HG03469 (cell line): ENCODE data around the gene TAS2R16.

Experiments used
- ATAC-seq: cut with Tn5 transposase; IDR thresholded peaks from one replicate; pipeline ENCODE4 v1.9.1; 2021; ENCODE audit warnings: mild to moderate bottlenecking, moderate library complexity, moderate number of reproducible peaks; ENCODE audit not compliant: unreplicated experiment

The TAS2R16 gene, protein sequence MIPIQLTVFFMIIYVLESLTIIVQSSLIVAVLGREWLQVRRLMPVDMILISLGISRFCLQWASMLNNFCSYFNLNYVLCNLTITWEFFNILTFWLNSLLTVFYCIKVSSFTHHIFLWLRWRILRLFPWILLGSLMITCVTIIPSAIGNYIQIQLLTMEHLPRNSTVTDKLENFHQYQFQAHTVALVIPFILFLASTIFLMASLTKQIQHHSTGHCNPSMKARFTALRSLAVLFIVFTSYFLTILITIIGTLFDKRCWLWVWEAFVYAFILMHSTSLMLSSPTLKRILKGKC

DNA sequence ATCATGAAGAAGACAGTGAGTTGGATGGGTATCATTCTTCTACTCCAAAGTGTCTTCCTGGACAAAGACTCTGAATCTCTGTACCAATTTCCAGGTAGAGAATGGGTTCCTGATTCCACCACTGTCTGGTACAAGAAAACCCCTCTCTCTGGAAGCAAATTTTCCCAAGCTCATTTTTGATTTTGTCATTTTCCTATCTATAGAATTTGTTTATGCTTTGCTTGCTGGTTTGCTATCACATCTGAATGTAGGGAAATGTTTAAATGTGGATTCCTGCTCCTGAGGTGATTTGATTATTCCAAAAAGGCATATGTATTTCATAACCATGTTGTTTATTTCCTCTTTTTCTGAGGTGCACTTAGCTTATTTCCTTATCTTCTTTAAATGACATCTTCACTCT is at the start of gene TAS2R16:
TSS of gene TAS2R16 (minus strand) at position 101 of the 400 bp plus-strand sequence. CDS start at position 35, 66 bp downstream.
- no peak for ATAC-seq

DNA sequence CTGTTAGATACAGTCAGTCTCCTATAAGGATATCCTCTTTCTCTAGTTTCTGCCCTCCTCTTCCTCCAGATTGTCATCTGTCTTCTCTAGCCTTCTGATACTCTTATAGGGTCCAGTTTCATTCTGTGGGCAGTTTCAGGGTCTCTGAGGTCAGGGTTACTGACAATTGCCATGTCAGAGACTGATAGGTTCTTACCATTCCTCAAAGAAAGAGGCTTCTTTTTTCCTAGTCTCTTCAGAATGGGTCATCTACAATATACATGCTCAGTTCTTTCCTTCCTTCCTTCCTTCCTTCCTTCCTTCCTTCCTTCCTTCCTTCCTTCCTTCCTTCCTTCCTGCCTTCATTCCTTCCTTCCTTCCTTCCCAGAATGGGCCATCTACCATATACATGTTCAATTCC is 48.1 kb upstream of the TAS2R16 start:
- ATAC-seq = no peak

DNA sequence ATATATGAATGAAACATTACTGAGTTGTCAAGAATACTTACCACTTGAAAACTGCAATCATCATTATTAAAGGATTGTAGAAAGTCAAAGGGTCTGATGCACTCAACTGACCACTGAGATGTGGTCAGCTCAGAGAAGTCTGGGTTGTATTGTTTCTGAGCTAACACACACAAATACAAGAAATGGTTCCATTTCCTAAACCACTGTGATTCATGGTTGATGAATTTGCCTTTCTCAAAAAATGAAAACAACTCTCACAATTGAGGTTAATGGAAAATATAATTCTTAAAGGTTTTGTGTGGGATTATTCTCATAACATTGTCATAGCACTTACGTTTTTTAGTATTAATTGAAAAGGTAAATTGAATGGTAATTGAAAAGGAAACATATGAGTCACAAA is 45.6 kb upstream of the TAS2R16 start:
- ATAC-seq = no peak

DNA sequence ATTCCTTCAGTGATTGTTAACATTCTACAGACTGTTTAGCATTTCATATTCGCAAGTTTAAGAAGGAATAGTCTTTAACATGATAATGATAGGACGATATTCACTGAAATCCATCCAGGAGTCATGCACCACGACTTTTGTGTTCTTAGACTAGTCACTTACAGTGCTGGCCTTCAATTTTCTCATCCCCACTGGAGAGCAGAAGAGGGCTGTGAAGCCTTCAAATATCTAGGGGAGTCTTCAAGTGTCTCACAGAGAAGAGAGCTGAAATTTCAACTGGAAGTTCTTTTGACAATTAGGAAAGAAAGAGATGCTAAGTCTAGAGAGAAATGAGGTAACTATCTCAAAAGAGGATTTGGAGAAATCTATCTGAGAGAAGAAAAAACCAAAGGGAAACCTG is 43.8 kb upstream of the TAS2R16 start:
- ATAC-seq = no peak

DNA sequence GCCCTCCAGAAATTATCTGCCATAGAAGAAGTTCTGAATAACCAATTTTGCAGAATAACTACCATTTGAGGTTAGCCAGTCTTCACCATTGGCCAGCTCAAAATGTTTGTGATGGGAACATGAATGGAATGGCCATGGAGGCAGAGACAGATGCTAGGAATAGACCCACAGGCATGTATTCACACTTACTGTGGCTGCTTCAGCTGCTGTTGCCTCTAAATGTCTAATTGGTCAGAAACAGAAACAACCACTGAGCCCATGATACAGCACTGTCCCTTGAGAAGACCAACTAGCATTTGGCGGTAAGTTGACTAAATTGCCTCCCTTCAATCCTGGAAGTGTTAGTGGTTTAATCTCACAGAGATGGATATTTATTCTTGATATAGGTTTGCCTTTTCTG is 38.6 kb upstream of the TAS2R16 start:
- no peak for ATAC-seq

DNA sequence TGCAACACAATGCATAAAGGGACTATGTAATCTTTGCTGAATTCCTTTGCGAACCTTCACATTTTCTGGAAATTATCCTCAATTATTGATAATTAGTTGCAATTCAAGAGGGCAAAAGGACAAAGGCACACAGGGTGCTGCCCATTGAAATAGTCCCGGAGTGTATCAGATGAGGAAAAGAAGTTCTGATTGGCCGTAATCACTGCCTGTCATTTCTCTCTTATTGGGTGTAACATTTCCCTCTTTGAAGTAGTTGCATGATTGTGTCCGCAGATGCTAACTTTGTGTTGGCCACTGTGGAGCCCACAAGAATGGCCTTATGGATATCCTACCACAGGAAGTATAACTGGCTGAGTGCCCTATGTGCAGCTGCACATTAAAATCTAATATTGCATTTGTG is 35.1 kb upstream of the TAS2R16 start:
- ATAC-seq = no peak

DNA sequence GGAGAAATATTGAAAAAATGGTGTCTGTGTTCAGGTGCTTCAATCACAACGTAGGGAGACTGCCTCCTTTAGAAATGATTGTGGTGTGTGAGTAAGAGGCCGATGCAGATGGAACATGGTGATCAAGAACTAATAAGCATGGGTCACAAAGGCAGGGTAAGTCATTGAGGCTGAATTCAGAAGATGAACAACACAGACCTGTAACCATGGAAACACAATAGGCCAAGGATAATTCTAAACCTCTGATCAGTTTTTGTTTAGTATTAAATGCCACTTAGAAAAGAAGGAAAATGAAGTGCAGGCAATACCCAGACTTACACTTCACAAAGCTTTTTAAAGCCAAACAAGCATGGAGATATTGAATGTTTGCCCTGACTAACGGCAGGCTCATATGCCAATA is 32.8 kb upstream of the TAS2R16 start:
- ATAC-seq = no peak

DNA sequence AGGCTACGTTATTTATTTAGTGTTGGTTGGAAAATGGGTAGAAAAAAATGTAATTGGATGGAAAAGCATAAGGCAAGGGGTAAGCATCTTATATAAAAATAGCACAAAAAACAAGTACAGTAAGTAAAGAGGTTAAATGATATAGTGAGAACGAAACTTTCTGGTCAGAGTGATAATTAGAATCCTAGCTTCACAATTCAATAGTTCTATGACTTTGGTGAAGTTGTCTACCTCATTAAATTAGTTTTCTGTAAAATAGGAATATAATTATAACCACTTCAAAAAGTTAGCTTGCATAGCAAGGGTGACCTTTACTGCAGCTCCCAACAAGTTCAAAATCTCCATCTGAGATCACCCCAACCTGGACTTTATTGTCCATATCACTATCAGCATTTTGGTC is 30.8 kb upstream of the TAS2R16 start:
- ATAC-seq = no peak

DNA sequence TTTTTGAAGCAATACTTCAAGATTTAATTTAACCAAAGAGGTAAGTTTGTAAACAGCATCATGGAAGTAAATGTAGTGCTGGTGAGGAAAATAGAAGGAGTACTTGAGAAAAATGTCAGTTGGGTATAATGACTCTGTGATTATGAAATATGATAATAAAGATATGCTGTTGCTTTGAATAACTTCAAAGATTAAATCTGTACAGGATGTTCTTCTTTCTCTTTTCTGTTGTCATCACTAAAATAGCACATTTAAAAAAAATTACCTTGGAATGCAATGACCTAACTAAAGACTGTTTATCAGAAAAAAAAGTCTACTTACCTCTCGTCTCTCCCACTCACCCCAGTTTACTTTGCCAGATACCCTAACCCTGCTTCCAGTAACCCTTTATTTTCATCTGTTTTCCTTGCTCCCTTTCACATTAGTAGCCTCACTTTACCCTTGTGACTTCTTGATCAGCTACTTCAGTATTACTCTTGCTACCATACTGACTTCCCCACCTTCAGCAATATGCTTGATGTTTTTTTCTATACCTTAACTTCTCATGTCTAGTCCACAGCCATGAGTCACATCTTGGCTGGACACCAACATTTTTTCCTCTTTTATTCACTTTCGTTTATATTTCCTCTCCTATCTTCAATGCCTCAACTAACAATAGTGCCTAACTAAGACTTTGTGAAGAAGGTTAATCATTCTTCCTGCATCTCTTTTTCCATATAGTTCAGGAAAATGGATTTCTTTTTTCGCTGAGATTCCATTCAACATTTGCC is 29.7 kb upstream of the TAS2R16 start:
- no peak for ATAC-seq

DNA sequence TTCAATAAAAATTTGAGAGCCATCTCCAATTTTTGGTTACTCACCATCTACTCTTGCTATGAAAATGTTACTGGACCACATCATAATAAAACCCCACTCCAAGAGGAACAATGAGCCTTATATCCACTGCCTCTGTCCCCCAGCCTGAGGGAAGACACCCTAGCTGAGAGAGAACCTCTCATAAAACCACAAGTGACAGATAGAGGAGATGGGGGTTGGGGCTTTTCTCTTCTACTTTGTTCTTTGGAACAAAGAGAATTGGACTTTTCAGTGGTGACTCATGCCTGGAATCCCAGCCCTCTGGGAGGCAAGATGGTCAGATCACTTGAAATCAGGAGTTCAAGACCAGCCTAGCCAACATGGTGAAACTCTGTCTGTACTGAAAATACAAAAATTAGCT is 27.6 kb upstream of the TAS2R16 start:
- no peak for ATAC-seq

DNA sequence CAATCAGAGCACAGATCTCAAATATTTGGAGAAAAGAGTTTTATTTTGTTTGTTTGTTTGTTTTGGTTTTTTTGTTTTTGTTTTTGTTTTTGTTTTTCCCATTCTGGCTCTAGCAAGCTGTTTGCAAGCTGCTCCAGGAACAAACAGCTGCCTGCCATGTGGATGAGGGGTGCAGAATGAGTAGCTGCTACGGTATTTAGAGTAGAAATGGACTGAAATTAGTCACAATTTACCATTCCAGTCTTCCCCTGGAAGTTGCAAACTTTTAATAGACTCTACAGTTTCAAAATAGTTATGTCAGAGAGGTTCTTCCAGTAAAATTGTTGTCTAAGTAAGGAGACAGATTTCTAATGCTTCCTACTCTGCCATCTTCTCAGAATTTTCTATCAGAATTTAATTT is 27.1 kb upstream of the TAS2R16 start:
- no peak for ATAC-seq

DNA sequence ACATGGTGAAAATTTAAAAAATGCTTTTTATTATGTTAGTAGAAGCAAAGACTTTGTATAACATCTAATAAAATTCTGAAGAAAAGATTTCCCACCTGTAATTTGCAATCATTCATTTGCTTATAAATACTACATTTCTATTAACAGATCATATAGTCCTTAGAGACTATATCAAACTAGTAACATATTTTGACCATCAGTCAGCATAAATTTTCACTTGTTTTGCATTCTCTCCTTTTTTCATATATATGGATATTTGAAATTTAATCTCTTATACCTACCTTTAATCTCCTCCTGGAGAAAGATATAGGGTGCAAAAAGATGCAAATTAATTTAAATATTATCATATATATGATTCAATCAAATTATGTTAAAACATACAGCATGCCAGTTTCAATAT is 16.9 kb upstream of the TAS2R16 start:
- no peak for ATAC-seq

DNA sequence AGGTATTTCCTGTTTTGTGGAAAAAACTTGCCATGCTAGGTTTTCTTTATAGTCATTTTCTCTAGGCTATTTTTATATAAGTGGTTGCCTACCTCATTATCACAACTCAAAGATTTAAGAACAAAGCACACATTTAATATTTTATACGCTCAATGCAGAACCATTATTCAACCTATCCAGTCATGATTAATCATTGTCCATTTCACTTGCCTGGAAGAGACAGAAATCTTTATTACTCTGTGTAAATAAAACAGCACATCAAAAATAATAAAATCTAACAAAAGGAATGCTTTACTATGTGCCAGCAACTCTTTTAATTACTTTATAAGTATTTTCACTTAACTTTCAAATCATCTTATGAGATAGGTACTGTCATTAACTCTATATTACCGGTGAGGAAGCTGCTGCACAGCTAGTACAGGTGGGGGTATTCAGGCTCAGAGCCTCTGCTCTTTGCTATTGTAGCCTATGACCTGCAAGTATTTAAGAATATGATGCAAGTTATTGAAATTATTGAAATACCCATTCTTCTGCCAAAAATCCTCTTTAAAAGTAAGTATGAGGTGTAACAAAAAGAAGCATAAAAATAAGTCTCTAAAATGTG is 16.4 kb upstream of the TAS2R16 start:
- ATAC-seq = no peak

DNA sequence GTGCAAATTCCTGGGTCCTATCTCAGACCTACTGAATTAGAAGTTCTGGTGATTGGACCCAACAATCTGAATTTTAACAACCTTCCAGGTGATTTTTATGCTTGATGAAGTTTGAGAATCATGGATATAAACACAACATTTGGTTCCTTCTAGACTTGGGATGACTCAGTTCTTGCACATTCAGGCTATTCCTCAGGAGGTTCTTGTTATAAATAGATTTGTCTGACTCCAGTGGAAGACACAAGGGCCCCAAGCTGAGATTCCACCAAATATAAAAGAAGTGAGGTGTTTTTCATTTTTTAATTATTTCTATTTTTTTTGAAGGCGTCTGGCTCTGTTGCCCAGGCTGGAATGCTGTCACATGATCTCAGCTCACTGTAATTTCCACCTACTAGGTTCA is 9.4 kb upstream of the TAS2R16 start:
- ATAC-seq = no peak

DNA sequence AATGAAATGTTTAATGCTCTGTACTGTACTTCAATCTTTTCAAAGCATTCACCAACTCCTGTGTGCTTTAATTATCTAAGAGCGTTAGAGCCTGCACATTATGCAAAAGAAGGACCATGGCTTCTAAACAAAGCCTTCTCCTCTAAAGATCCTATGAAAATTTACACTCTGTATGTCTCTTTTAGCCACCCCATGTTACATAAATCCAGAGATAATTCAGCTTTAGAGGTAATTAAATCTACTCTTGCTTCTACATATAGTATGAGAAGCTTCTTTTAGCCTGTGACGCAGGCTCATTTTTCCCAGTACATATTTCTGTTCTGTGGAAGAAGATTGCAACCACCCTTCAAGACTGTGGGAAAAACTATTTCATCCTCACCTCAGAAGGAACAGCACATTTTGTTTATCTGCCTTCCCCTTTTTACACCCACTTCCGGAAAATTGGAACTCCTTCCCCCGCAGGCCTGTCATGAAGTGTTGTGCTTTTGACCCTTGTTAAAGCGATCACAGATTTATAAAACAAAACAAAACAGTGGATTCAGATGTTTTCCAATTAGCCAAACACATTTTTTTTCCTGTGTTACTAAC is 8.1 kb upstream of the TAS2R16 start:
- no peak for ATAC-seq

DNA sequence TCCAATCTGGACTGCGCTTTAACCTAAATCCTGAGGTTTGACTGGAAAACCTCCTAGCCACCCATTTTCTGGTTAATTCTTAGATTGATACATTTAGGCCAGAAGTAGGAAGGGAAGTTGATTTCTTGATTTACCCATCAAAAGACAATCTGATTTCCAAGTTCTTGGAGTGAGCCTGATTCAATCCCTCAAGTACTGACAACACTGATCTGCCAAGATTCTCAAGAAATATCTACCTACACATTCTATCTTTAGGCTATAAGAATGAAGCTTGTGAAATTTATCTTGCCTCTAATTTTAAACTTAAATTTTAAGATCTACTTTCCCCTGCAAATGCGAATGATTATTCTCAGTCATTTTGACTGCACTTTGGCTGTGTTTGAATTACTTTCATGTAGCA is 5.9 kb downstream of the TAS2R16 start:
- ATAC-seq = no peak

DNA sequence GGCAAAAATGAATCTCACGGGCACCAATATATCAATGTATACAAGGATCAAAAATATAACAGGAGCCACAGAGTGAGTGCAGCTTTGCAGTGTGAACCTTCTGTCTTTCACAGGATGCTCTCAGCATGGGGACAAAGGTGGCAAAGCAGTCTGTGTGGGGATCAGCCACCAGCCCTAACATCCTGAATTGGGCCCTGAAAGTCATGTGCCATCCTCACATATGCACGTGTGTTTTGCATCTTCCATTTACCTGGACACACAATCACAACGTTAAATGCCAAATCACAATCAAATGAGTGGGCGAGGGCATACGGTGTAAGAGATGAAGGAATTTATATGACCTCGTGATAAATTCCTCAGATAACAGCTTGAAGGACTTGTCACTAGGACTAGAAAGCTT is 6.5 kb downstream of the TAS2R16 start:
- no peak for ATAC-seq

DNA sequence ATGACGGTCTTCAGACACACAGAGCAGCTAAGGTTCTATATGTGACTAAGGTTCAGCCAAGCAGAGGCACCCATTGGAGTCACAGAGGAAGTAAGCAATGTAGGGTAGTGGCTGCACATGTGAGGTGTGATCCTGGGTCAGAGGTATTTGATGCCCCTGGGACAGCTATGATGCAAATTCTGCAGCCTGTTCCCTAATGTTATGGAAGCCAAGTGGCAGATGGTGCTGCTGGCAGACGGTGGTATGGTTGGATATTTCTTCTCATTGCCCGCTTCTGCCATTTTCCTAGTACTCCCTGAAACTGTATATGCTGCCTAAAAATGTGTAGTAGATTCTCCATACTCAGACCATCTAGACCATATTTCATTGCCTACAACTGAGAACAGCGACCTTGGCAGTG is 7.2 kb downstream of the TAS2R16 start:
- no peak for ATAC-seq

DNA sequence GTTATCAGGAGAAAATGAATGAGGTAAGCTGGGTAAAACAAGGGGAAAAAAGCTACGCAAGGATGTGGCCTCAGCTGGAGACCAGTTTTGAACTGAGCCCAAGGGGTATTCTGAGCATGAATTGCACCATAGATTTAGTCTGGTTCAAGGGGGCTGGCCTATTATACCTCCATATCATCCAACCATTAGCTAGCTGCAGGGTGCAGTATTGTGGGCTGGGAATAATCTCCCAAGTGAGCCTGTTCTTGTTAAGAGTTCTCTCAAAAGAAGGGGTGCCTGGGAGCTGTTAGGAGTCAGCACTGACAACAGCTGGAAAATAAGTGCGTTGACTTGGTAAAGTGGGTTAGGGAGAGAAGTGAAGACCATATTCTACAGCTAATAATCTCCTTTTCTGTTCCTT is 8.0 kb downstream of the TAS2R16 start:
- no peak for ATAC-seq

DNA sequence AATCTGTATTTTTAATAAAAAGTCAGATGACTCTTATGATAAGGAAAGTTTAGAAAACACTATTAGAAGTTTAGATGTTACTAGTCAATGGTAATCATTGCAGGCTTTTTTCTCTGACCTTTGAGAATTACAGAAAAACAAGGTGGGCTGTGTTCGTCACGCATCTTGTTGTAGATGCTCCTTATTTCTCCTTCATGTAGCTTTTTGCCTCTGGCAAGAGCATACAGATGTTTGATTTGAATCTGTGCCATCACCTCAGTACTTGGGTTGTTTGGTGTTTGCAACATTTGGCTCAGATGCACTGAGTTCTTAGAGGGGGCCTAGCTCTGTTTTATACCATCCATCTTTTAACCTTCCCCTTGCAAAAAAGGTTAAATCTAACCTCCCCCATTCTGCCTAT is 11.5 kb downstream of the TAS2R16 start:
- ATAC-seq = no peak

DNA sequence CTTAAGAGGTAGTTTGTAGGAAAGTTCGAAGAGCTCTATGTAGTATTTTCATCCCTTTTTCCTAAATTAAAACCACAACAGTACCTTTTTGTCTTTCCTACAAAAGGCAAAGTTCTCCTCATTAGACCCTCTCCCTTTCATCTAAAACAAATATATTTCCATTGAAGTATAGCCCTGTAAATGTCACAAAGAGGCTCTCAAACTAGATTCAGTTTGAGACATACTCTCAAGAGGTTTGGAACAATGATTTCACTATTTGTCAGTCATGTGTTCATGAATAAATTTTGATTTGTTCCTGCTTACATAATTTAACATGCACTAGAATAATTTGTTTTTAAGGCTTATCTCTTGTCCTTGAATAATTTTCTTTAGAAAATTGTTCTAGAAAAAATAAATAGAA is 12.2 kb downstream of the TAS2R16 start:
- no peak for ATAC-seq

DNA sequence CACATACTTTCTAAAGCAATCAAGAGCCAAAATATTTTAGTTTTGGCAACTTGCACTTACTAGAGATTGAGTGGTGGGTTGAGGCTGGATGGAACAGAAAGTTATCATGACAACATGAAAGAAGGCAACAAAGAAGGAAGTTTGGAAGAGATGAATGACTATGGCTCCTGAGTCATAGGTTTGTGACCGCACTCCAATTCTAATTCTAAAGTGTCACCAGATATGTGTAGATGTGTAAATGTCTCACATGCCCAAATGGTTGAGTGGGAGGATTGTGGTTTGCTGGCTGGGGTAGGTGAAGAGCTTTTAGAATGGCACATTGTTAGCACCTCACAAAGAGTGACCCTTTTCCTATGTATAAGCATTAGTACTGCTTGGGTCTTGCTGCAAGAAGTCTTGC is 20.2 kb downstream of the TAS2R16 start:
- no peak for ATAC-seq
